HepG2 (cell line): ENCODE results near the gene DCHS2.

ENCODE experiments used
- EP300 ChIP-seq, 3 experiments: sonication (generic) in 1 of 3; formaldehyde crosslinking in 1 of 3; IDR thresholded peaks; 2 replicates each; pipeline versions ENCODE4 v1.5.1 to v1.6.1; 2011 to 2020; ENCODE audit warnings: low read depth in 2 of 3, low read length in 2 of 3, borderline replicate concordance in 1 of 3, improper control_type of control experiment in 1 of 3, mild to moderate bottlenecking in 1 of 3, missing genetic modification reagents in 1 of 3, moderate library complexity in 1 of 3
- EZH2 ChIP-seq: conservative IDR thresholded peaks from 2 replicates; pipeline ENCODE4 v1.6.1; 2012; ENCODE audit warnings: mild to moderate bottlenecking, low read depth, low read length, moderate library complexity
- HCFC1 ChIP-seq: fragments of 150-350 bp; IDR thresholded peaks from 2 replicates; pipeline ENCODE4 v1.6.1; 2014; ENCODE audit warnings: low read depth, low read length
- POLR2AphosphoS2 ChIP-seq: IDR thresholded peaks from 2 replicates; pipeline ENCODE4 v1.6.1; 2011; ENCODE audit warnings: low read depth, low read length, improper control_type of control experiment
- RARA ChIP-seq: IDR thresholded peaks from 2 replicates; pipeline ENCODE4 v1.6.1; 2016; ENCODE audit warnings: missing genetic modification reagents, missing compliant biosample characterization
- RBFOX2 ChIP-seq: fragments of 200-400 bp; formaldehyde crosslinking; IDR thresholded peaks from 2 replicates; pipeline ENCODE4 v1.6.1; 2017; ENCODE audit warnings: low read depth, mild to moderate bottlenecking, low read length
- RORA ChIP-seq: sonication (generic); formaldehyde crosslinking; IDR thresholded peaks from 2 replicates; pipeline ENCODE4 v1.5.0; 2020; ENCODE audit warnings: mild to moderate bottlenecking, missing genetic modification reagents, moderate library complexity
- SETDB1 ChIP-seq: sonication (generic); formaldehyde crosslinking; IDR thresholded peaks from 2 replicates; pipeline ENCODE4 v1.5.1; 2020; ENCODE audit warnings: missing genetic modification reagents, mild to moderate bottlenecking, borderline replicate concordance
- YY1 ChIP-seq: IDR thresholded peaks from 2 replicates; pipeline ENCODE4 v1.6.1; 2011; ENCODE audit warnings: low read length, low read depth, moderate library complexity, mild to moderate bottlenecking; ENCODE audit not compliant: insufficient read depth, insufficient replicate concordance
- ZNF274 ChIP-seq: sonication (generic); formaldehyde crosslinking; IDR thresholded peaks from 2 replicates; pipeline ENCODE4 v1.5.1; 2020; ENCODE audit warnings: mild to moderate bottlenecking, missing genetic modification reagents
- ZNF879 ChIP-seq: sonication (generic); formaldehyde crosslinking; IDR thresholded peaks from 2 replicates; pipeline ENCODE4 v1.8.1; 2023; ENCODE audit warnings: missing genetic modification reagents
- ZSCAN5A ChIP-seq: sonication (generic); formaldehyde crosslinking; IDR thresholded peaks from 2 replicates; pipeline ENCODE4 v1.8.0; 2022; ENCODE audit warnings: mild to moderate bottlenecking, missing genetic modification reagents, borderline replicate concordance
- TF ChIP-seq, protein P1 (sequence below): sonication (generic); formaldehyde crosslinking; IDR thresholded peaks from 2 replicates; pipeline ENCODE4 v1.5.0; 2020; ENCODE audit warnings: mild to moderate bottlenecking, missing genetic modification reagents, moderate library complexity

DNA sequence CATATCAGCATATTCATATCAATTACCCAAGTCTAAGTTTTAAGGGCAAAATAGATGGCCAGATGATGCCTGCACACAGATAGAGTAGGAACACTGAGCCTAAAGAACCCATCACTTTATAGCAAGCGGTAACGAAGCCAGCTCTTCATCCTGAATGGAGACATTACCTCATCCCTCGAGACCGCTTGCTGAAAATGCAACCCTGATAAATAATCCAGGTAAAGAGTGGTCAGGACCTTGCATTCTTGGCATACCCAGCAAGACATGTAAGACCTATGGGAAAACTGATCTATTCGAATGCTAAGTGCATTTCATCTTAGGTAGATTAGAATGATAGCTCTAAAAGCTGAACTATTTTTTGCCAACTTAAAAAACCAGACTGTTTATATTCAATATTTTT lies 25.3 kb downstream of the DCHS2 start:
- TF ChIP-seq ZNF879 (CRISPR knock-in tag) (no peak), RBFOX2 (no peak), EP300 (IDR thresholded peaks at IDR 0.05; ENCODE audit: low read depth in 2 of 2, low read length in 2 of 2) (no peak), EP300 (CRISPR knock-in tag; IDR thresholded peaks at IDR 0.05; ENCODE audit: borderline replicate concordance) (no peak), SETDB1 (CRISPR knock-in tag) (no peak), RARA (CRISPR knock-in tag) (no peak), ZNF274 (CRISPR knock-in tag) (no peak), YY1 (no peak), EZH2 (no peak), POLR2AphosphoS2 (no peak), RORA (CRISPR knock-in tag) (no peak), HCFC1 (no peak), ZSCAN5A (CRISPR knock-in tag) (no peak)
- TF ChIP-seq, protein P1, sequence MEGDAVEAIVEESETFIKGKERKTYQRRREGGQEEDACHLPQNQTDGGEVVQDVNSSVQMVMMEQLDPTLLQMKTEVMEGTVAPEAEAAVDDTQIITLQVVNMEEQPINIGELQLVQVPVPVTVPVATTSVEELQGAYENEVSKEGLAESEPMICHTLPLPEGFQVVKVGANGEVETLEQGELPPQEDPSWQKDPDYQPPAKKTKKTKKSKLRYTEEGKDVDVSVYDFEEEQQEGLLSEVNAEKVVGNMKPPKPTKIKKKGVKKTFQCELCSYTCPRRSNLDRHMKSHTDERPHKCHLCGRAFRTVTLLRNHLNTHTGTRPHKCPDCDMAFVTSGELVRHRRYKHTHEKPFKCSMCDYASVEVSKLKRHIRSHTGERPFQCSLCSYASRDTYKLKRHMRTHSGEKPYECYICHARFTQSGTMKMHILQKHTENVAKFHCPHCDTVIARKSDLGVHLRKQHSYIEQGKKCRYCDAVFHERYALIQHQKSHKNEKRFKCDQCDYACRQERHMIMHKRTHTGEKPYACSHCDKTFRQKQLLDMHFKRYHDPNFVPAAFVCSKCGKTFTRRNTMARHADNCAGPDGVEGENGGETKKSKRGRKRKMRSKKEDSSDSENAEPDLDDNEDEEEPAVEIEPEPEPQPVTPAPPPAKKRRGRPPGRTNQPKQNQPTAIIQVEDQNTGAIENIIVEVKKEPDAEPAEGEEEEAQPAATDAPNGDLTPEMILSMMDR (CRISPR knock-in tag) = no peak
